Measurements from ENCODE around the gene CORIN. TPM values are rescaled to one million over a fixed set of nuclear protein-coding genes. Genes with fewer than 3 reads are reported as not detected.

CORIN gene, protein sequence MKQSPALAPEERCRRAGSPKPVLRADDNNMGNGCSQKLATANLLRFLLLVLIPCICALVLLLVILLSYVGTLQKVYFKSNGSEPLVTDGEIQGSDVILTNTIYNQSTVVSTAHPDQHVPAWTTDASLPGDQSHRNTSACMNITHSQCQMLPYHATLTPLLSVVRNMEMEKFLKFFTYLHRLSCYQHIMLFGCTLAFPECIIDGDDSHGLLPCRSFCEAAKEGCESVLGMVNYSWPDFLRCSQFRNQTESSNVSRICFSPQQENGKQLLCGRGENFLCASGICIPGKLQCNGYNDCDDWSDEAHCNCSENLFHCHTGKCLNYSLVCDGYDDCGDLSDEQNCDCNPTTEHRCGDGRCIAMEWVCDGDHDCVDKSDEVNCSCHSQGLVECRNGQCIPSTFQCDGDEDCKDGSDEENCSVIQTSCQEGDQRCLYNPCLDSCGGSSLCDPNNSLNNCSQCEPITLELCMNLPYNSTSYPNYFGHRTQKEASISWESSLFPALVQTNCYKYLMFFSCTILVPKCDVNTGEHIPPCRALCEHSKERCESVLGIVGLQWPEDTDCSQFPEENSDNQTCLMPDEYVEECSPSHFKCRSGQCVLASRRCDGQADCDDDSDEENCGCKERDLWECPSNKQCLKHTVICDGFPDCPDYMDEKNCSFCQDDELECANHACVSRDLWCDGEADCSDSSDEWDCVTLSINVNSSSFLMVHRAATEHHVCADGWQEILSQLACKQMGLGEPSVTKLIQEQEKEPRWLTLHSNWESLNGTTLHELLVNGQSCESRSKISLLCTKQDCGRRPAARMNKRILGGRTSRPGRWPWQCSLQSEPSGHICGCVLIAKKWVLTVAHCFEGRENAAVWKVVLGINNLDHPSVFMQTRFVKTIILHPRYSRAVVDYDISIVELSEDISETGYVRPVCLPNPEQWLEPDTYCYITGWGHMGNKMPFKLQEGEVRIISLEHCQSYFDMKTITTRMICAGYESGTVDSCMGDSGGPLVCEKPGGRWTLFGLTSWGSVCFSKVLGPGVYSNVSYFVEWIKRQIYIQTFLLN
- total RNA-seq (2016; rRNA removed; fragmentation: Illumina TruSeq; extraction: Trizol) (0.11 and 0.84 TPM in 2 replicates), polyA plus RNA-seq (2011; rRNA removed) (1.2 TPM in 2 replicates), polyA minus RNA-seq (2011; rRNA and poly(A)+ RNA removed; ENCODE audit: low replicate concordance) (0.92 and 2.5 TPM in 2 replicates), Bru-seq, nascent RNA (percentile 36 among the genes with signal in this experiment), BruChase-seq, experiment 1, labeled RNA remaining after a 6-hour chase (percentile 44 among the genes with signal in this experiment), BruChase-seq, experiment 2, labeled RNA remaining after a 2-hour chase (percentile 48 among the genes with signal in this experiment)
- total RNA-seq (2016; cell fraction: cytosol; rRNA removed; fragmentation: Illumina TruSeq; extraction: Trizol; ENCODE audit: low read depth) = 0.53 and 0.61 TPM in 2 replicates
- total RNA-seq (2016; cell fraction: insoluble cytoplasmic fraction; rRNA removed; fragmentation: Illumina TruSeq; extraction: Trizol) = 0.43 and 0.76 TPM in 2 replicates
- 0.37 and 0.48 TPM in 2 replicates for total RNA-seq (2016; cell fraction: membrane; rRNA removed; fragmentation: Illumina TruSeq; extraction: Trizol)
- total RNA-seq (2016; cell fraction: nucleus; rRNA removed; fragmentation: Illumina TruSeq; extraction: Trizol) = 0.81 and 1.3 TPM in 2 replicates
- 0.36 and 0.76 TPM in 2 replicates for polyA plus RNA-seq (2011; cell fraction: cytosol; rRNA removed)
- polyA plus RNA-seq (2011; cell fraction: nucleus; rRNA removed) = 1.3 and 2.2 TPM in 2 replicates
- 0.55 and 0.56 TPM in 2 replicates for polyA plus RNA-seq (2012)
- polyA plus RNA-seq (2016; cell fraction: cytosol; fragmentation: Illumina TruSeq; extraction: Trizol; ENCODE audit: low read depth) = 0.08 TPM in 1 of 2 replicates, not detected in the other
- polyA plus RNA-seq (2016; cell fraction: insoluble cytoplasmic fraction; fragmentation: Illumina TruSeq; extraction: Trizol; ENCODE audit: low read depth) = 0.29 and 0.43 TPM in 2 replicates
- polyA plus RNA-seq (2016; cell fraction: membrane; fragmentation: Illumina TruSeq; extraction: Trizol; ENCODE audit: low read depth) = 0.06 TPM in 1 of 2 replicates, not detected in the other
- polyA plus RNA-seq (2016; cell fraction: nucleus; fragmentation: Illumina TruSeq; extraction: Trizol; ENCODE audit: insufficient read depth, low read depth) = 0.67 and 1.0 TPM in 2 replicates
- polyA minus RNA-seq (2011; cell fraction: cytosol; rRNA and poly(A)+ RNA removed) = 0.26 and 0.40 TPM in 2 replicates
- polyA minus RNA-seq (2011; cell fraction: nucleus; rRNA and poly(A)+ RNA removed) = 2.4 and 2.6 TPM in 2 replicates
- long read RNA-seq, experiment 1, partial matches to known transcripts = 1 of 3 reads
- long read RNA-seq, experiment 1, other reads (novel, unspliced or antisense) = 2 of 3 reads
- long read RNA-seq, experiment 2, partial matches to known transcripts = 1 of 2 reads
- long read RNA-seq, experiment 2, other reads (novel, unspliced or antisense) = 1 of 2 reads

DNA sequence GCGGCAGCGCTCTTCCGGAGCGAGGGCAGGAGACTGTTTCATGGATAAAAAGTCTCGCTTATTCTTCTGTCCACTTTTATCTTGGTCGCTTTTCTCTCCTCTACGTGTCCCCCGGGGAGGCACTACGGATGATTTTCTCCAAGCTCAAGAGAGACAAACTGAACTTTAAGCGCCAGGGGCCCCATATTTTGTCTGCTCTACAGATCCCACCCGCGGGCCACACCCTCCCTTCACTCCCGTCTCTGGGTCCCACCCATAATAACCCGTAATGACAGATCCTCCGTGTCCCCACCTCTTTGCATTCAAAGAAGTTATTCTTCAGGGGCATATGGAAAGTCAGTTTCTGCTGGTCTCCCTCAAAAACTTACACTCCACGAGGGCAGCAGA, at the start of gene CORIN:
CORIN (minus strand) TSS at position 160 of the 387 bp plus-strand sequence; CDS start at position 42, 118 bp downstream.
- Histone ChIP-seq H3K27ac (ENCODE audit: extremely low read length, insufficient read depth, low read length) (no peak within 1 kb of the TSS), H3K9ac (ENCODE audit: insufficient read depth, low read depth, low read length) (peak within 1 kb of the TSS; percentile 60), H3K36me3 (replicated peaks in 1 of 2; ENCODE audit: control insufficient read depth in 1 of 2, insufficient read depth in 2 of 2, low read length in 2 of 2) (0 out of 5 replicates have a peak, but pooled peaks cover 0 to 6% of the 10 kb centered on the region in 2 experiments), H2AFZ (ENCODE audit: low read length) (no peak within 1 kb of the TSS), H3K4me2 (ENCODE audit: low read depth, low read length) (peak within 1 kb of the TSS; percentile 94), H3K27me3 (ENCODE audit: control insufficient read depth in 1 of 2, insufficient read depth in 2 of 2, low read length in 2 of 2) (no peaks in the 10 kb centered on the region), H4K20me1 (ENCODE audit: insufficient read depth, low read length) (no peaks in the 10 kb centered on the region; the same call in 1 of the 2 replicates), H3K9me3 (ENCODE audit: low read length) (peaks cover 5% of the 10 kb centered on the region; the same call in 1 of the 2 replicates), H3K79me2 (ENCODE audit: insufficient read depth, low read length) (no peaks in the 10 kb centered on the region), H3K4me3 (replicated peaks in 1 of 3; ENCODE audit: insufficient read depth in 1 of 3, low read depth in 2 of 3, low read length in 3 of 3) (peak within 1 kb of the TSS; percentile 58 to 76 (median 65)), H3K4me1 (ENCODE audit: insufficient read depth, low read length) (peaks cover 22% of the 10 kb centered on the region)
- 17% methylated on average over 16 of the region's 16 CpGs for WGBS (ENCODE audit: low lambda C conversion rate)
- POLR2A ChIA-PET = interaction anchor here (1.9 kb wide), 1 partner anchor 133 kb away, joined by 12 read pairs; no protein-coding TSS in a partner anchor
- BruUV-seq (replicated peaks) = no TSS peak
- in situ Hi-C loops (cut with HindIII; ENCODE audit: extremely low pct_ligation_motif_present, low pct_unique_long_range_greater_than_20kb) (loop anchor here (5.0 kb wide), 1 partner anchor 136 kb away; no protein-coding TSS in a partner anchor), intact Hi-C loops (cut with micrococcal nuclease; ENCODE audit: unreplicated experiment) (loop anchor here (2.0 to 5.0 kb wide), 2 partner anchors 74 to 89 kb away; partner anchors contain the start of gene NFXL1)
- CTCF ChIA-PET (ENCODE audit: low intra/inter-chr PET ratio, low total read pairs) = interaction anchor here (2.6 to 4.3 kb wide), 2 partner anchors 132 to 151 kb away, joined by 20 to 39 read pairs; no protein-coding TSS in a partner anchor
- no peak for DNase-seq (ENCODE audit: low spot score)
- no peak for FAIRE-seq
- TF ChIP-seq ZNF432 (CRISPR knock-in tag; IDR thresholded peaks at IDR 0.05; ENCODE audit: borderline replicate concordance) (no peak), RBM22 (optimal IDR thresholded peaks at IDR 0.05; ENCODE audit: low read length) (peak; percentile 55)
- no peak; the same call in 1 of the 3 replicates for ATAC-seq

All from HepG2 (cell line).